A549 (cell line): ENCODE results near the gene NPTXR.

Experiments used
- TF ChIP-seq, protein P1 (sequence below): fragments of 200-600 bp; sonication (generic); IDR thresholded peaks from 2 replicates; pipeline ENCODE4 v1.6.1; 2016; ENCODE audit warnings: antibody characterized with exemption, mild to moderate bottlenecking, moderate library complexity
- TF ChIP-seq, protein P2 (sequence below): fragments of >200 bp; sonication (Bioruptor Twin); formaldehyde crosslinking; IDR thresholded peaks from 3 replicates; pipeline ENCODE4 v1.5.1; 2016

DNA sequence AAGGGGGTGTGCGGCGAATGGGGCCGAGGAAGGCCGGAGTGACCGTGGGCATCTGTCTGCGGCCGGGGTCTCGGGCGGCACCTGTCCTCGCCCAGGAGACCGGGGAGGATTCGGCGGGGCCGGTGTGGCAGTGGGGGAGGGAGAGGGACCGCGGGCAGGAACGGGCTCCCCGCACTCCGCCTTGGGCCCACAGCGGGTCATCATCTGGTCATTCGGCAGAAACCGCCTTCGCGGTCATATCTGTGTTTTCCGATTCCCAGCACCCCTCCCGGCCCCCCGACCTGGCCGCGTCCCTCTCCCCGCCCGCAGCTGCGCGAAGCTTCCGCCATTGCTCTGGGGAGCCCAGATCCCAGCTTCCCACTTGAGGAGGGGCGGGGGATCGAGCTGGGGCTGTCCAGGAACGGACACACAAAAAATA is 29.0 kb upstream of the NPTXR start:
- TF ChIP-seq, protein P1, sequence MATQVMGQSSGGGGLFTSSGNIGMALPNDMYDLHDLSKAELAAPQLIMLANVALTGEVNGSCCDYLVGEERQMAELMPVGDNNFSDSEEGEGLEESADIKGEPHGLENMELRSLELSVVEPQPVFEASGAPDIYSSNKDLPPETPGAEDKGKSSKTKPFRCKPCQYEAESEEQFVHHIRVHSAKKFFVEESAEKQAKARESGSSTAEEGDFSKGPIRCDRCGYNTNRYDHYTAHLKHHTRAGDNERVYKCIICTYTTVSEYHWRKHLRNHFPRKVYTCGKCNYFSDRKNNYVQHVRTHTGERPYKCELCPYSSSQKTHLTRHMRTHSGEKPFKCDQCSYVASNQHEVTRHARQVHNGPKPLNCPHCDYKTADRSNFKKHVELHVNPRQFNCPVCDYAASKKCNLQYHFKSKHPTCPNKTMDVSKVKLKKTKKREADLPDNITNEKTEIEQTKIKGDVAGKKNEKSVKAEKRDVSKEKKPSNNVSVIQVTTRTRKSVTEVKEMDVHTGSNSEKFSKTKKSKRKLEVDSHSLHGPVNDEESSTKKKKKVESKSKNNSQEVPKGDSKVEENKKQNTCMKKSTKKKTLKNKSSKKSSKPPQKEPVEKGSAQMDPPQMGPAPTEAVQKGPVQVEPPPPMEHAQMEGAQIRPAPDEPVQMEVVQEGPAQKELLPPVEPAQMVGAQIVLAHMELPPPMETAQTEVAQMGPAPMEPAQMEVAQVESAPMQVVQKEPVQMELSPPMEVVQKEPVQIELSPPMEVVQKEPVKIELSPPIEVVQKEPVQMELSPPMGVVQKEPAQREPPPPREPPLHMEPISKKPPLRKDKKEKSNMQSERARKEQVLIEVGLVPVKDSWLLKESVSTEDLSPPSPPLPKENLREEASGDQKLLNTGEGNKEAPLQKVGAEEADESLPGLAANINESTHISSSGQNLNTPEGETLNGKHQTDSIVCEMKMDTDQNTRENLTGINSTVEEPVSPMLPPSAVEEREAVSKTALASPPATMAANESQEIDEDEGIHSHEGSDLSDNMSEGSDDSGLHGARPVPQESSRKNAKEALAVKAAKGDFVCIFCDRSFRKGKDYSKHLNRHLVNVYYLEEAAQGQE = no peak
- TF ChIP-seq, protein P2, sequence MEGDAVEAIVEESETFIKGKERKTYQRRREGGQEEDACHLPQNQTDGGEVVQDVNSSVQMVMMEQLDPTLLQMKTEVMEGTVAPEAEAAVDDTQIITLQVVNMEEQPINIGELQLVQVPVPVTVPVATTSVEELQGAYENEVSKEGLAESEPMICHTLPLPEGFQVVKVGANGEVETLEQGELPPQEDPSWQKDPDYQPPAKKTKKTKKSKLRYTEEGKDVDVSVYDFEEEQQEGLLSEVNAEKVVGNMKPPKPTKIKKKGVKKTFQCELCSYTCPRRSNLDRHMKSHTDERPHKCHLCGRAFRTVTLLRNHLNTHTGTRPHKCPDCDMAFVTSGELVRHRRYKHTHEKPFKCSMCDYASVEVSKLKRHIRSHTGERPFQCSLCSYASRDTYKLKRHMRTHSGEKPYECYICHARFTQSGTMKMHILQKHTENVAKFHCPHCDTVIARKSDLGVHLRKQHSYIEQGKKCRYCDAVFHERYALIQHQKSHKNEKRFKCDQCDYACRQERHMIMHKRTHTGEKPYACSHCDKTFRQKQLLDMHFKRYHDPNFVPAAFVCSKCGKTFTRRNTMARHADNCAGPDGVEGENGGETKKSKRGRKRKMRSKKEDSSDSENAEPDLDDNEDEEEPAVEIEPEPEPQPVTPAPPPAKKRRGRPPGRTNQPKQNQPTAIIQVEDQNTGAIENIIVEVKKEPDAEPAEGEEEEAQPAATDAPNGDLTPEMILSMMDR = no peak
